GM12878 (cell line): ENCODE measurements around the gene TRRAP.

Source experiments
- BHLHE40 ChIP-seq, 2 experiments: fragments of 450-650 bp in 1 of 2; IDR thresholded peaks; 2 replicates each; pipeline ENCODE4 v1.6.1; 2011 to 2017; ENCODE audit warnings: low read depth in 2 of 2, borderline replicate concordance in 1 of 2, improper control_type of control experiment in 1 of 2, low read length in 1 of 2, mild to moderate bottlenecking in 1 of 2
- CREM ChIP-seq: IDR thresholded peaks from 2 replicates; pipeline ENCODE4 v1.6.1; 2014; ENCODE audit warnings: antibody characterized with exemption, low read depth
- CTCF ChIP-seq, 3 experiments: IDR thresholded peaks in 2 of 3; conservative IDR thresholded peaks in 1 of 3; 2 replicates each; pipeline ENCODE4 v1.5.1; 2011; ENCODE audit warnings: low read depth in 3 of 3, low read length in 3 of 3, mild to moderate bottlenecking in 3 of 3, control low read depth in 2 of 3, moderate library complexity in 2 of 3, inconsistent platforms in 1 of 3, mixed read lengths in 1 of 3; ENCODE audit not compliant: control insufficient read depth in 2 of 3, insufficient read depth in 1 of 3; ENCODE audit errors: extremely low read depth in 1 of 3
- EZH2 ChIP-seq: IDR thresholded peaks from 2 replicates; pipeline ENCODE4 v1.6.1; 2012; ENCODE audit warnings: low read depth, mild to moderate bottlenecking, control low read depth, inconsistent platforms, low read length, borderline replicate concordance; ENCODE audit not compliant: control insufficient read depth
- MTA3 ChIP-seq: IDR thresholded peaks from 2 replicates; pipeline ENCODE4 v1.6.1; 2012; ENCODE audit warnings: low read length, inconsistent platforms, borderline replicate concordance
- POLR2AphosphoS5 ChIP-seq: IDR thresholded peaks from 2 replicates; pipeline ENCODE4 v1.6.1; 2011; ENCODE audit warnings: mild to moderate bottlenecking, low read length, inconsistent platforms
- RBBP5 ChIP-seq: fragments of 200-600 bp; sonication (generic); conservative IDR thresholded peaks from 2 replicates; pipeline ENCODE4 v1.6.1; 2016
- SIX5 ChIP-seq: IDR thresholded peaks from 2 replicates; pipeline ENCODE4 v1.6.1; 2011; ENCODE audit warnings: mild to moderate bottlenecking, low read depth, low read length, moderate library complexity; ENCODE audit not compliant: severe bottlenecking
- SRF ChIP-seq, 2 experiments: IDR thresholded peaks; 2 replicates each; pipeline ENCODE4 v1.6.1; 2011; ENCODE audit warnings: low read depth in 2 of 2, low read length in 2 of 2, mild to moderate bottlenecking in 1 of 2, moderate library complexity in 1 of 2
- TCF12 ChIP-seq: IDR thresholded peaks from 2 replicates; pipeline ENCODE4 v1.6.1; 2011; ENCODE audit warnings: low read depth, mild to moderate bottlenecking, low read length
- ZNF274 ChIP-seq: IDR thresholded peaks from one replicate; pipeline ENCODE4 v1.8.0; 2011; ENCODE audit not compliant: insufficient read length, insufficient read depth
- TF ChIP-seq, protein P1 (sequence below): IDR thresholded peaks from 2 replicates; pipeline ENCODE4 v1.6.1; 2011; ENCODE audit warnings: low read depth, low read length, improper control_type of control experiment, borderline replicate concordance
- TF ChIP-seq, protein P2 (sequence below): IDR thresholded peaks from 2 replicates; pipeline ENCODE4 v1.6.1; 2012; ENCODE audit warnings: low read length, inconsistent platforms

DNA sequence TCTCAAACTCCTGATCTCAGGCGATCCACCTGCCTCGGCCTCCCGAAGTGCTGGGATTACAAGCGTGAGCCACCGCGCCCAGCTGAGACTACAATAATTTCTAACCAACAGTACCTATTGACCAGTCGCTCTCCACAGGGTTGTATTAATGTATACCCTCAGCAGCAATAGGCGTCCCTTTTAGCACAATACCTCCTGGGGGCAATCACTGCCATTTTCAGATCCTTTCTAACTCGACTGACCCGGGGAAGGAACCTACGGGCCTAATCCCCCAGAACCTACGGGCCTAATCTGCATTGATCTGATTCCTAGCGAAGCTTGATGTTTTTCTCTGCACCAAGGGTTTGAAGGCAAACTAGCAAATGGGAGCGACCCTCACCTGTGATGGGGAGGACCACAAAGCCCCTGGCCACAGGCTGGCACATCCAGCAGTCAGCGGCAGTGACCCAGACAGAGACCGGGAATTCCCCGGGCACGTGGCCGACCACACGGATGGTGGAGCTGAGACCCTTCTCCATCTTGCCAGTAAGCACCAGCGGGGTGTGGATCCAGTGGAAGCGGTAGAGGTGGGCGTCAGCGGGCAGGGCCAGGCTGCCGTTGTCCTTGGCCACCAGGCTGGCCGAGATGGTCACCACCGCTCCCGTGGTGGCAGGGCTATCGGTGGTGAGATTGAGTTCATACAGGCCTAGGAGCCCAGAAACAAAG, 15.5 kb upstream of the TRRAP start:
- TF ChIP-seq, protein P1, sequence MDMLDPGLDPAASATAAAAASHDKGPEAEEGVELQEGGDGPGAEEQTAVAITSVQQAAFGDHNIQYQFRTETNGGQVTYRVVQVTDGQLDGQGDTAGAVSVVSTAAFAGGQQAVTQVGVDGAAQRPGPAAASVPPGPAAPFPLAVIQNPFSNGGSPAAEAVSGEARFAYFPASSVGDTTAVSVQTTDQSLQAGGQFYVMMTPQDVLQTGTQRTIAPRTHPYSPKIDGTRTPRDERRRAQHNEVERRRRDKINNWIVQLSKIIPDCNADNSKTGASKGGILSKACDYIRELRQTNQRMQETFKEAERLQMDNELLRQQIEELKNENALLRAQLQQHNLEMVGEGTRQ, result no peak
- no peak for TF ChIP-seq BHLHE40 (IDR thresholded peaks at IDR 0.05; ENCODE audit: borderline replicate concordance in 1 of 2, low read depth in 2 of 2, low read length in 1 of 2)
- TF ChIP-seq CREM, result no peak
- TF ChIP-seq TCF12, result no peak
- TF ChIP-seq CTCF (IDR thresholded peaks at IDR 0.05 in 2 of 3, conservative IDR thresholded peaks at IDR 0.05 in 1 of 3; ENCODE audit: control insufficient read depth in 2 of 3, extremely low read depth in 1 of 3, insufficient read depth in 1 of 3, low read depth in 3 of 3, low read length in 3 of 3), result no peak
- no peak for TF ChIP-seq MTA3
- no peak for TF ChIP-seq RBBP5
- TF ChIP-seq EZH2, result no peak
- TF ChIP-seq ZNF274, result no peak
- TF ChIP-seq POLR2AphosphoS5, result no peak
- TF ChIP-seq, protein P2, sequence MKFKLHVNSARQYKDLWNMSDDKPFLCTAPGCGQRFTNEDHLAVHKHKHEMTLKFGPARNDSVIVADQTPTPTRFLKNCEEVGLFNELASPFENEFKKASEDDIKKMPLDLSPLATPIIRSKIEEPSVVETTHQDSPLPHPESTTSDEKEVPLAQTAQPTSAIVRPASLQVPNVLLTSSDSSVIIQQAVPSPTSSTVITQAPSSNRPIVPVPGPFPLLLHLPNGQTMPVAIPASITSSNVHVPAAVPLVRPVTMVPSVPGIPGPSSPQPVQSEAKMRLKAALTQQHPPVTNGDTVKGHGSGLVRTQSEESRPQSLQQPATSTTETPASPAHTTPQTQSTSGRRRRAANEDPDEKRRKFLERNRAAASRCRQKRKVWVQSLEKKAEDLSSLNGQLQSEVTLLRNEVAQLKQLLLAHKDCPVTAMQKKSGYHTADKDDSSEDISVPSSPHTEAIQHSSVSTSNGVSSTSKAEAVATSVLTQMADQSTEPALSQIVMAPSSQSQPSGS, result no peak
- no peak for TF ChIP-seq SRF (IDR thresholded peaks at IDR 0.05; ENCODE audit: low read depth in 2 of 2, low read length in 2 of 2)
- TF ChIP-seq SIX5, result no peak
